ENCODE measurements around the gene MCCC1.

DNA sequence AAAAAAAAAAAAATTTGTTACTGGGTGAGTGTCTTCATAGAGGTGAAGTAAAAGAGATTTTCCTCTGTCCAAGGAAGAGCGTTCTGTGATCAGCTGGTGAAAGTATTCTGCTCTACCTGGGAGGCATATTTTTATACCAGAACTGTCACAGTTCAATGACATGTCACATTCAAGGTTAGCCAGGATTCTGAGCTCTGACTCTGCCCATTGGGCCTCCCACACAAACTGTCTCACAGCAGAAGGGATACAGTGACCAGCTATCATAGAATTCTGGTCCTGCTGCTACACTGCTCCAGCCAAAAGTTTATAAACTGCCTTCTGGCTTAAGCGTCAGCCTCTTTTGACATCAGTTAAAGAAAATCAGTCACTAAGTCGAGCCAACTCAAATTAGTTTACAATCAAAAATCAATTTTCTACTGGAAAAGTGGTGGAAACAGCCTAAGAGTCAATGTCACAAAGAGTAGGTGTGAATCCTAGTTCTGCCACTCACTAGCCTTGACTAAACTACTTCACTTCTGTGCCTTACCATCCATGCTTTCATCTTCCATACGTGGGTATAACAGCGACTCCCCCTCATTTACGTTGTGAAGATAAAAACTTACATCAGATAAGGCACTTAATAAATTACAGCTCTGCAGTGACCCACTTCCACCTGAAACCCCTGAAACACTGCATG is 66.3 kb downstream of the MCCC1 start:
- TF ChIP-seq, protein P1, sequence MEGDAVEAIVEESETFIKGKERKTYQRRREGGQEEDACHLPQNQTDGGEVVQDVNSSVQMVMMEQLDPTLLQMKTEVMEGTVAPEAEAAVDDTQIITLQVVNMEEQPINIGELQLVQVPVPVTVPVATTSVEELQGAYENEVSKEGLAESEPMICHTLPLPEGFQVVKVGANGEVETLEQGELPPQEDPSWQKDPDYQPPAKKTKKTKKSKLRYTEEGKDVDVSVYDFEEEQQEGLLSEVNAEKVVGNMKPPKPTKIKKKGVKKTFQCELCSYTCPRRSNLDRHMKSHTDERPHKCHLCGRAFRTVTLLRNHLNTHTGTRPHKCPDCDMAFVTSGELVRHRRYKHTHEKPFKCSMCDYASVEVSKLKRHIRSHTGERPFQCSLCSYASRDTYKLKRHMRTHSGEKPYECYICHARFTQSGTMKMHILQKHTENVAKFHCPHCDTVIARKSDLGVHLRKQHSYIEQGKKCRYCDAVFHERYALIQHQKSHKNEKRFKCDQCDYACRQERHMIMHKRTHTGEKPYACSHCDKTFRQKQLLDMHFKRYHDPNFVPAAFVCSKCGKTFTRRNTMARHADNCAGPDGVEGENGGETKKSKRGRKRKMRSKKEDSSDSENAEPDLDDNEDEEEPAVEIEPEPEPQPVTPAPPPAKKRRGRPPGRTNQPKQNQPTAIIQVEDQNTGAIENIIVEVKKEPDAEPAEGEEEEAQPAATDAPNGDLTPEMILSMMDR (IDR thresholded peaks at IDR 0.05), result no peak
- TF ChIP-seq ZFX (IDR thresholded peaks at IDR 0.05; ENCODE audit: borderline replicate concordance), result no peak

All from 22Rv1 (cell line).